UCSD-AML1 (cell line): ENCODE data around the gene LAMC3.

Experiments
- DNase-seq: peaks from one replicate; lab custom pipeline; 2025; ENCODE audit not compliant: unreplicated experiment; lab: John Stamatoyannopoulos, UW

The LAMC3 gene

DNA sequence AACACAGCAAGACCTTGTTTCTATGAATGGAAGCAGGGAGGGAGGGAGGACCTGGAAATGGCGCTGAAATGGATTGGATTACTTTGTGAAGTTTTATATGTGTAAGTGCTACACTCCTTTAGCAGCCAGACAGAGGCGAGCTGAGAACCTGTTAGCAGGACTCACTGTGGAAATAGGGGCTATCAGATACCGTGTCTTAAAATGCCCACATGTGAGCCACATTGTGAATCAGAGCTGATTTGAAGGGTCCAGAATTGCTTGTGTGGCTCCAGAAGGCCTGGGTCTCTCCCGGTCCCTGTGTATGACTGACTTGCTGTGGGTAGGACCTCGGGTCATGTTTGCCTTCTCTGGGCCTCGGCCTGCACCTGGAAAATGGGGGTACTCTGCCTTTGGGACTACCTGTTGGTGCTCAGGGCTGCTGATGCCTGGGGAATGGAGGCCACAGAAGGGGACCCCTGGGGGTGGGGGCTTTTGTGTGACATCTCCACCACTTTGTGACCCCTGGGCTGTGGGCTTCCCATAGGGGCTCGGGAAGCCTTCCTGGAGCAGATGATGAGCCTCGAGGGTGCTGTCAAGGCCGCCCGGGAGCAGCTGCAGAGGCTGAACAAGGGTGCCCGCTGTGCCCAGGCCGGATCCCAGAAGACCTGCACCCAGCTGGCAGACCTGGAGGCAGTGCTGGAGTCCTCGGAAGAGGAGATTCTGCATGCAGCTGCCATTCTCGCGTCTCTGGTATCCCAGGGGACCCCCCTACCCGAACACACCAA, 63.3 kb downstream of the LAMC3 start:
- no peak for DNase-seq

DNA sequence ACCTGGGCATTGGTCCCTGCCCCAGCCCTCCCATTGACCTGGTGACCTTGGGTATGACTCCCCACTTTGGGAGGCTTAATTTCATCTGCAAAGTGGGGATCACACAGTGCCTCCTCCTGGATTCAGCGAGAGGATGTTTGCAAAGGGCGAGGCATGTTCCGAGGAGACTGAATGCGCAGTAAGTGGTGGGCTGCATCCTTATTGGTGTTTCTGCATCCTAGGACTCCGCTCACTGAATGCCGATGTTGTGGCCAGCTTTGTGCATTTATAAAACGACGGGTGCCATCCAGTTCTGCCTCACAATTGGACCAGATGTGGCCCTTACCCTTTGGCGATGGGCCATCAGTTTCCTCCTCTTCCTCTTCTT, 63.9 kb downstream of the LAMC3 start:
- no peak for DNase-seq

DNA sequence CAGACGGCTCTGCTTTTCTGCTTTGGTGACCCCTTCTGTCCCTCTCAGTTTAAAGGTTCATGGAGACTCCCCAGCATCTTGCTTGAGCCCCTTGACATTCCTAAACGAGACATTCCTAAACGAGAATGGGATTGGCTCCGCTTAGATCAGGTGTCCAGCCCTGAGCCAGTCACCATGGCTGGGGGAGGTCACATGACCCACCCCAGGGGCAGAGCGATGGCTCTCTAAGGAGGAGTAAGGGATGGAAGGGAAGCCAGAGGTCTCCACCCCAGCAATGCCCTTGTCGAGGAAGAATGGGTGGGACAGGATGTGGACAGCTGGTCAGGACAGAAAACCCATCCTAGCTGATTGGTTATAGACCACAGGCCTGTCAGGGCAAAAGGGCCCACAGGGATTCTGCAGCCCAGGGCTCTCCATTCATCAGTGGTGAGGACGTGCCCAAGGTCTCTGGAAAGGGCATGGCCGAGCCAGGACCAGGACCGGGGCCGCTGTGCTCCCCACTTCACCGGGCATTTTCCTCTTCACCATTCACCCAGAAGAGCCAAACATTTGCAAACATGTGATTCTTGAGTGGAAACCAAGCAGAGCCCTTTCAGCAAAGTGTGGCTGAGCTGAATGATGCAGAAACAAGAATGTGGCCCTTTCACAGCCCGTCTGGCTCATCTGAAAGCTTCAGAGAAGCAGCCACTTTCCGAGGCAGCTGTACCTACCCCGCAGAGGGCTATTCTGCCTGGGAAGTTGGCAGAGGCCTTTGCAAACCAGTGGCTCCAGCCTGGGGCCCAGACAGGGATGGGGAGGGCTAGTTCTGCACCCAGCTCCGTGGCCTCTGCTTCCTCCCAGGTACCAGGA, 67.6 kb downstream of the LAMC3 start:
- no peak for DNase-seq

DNA sequence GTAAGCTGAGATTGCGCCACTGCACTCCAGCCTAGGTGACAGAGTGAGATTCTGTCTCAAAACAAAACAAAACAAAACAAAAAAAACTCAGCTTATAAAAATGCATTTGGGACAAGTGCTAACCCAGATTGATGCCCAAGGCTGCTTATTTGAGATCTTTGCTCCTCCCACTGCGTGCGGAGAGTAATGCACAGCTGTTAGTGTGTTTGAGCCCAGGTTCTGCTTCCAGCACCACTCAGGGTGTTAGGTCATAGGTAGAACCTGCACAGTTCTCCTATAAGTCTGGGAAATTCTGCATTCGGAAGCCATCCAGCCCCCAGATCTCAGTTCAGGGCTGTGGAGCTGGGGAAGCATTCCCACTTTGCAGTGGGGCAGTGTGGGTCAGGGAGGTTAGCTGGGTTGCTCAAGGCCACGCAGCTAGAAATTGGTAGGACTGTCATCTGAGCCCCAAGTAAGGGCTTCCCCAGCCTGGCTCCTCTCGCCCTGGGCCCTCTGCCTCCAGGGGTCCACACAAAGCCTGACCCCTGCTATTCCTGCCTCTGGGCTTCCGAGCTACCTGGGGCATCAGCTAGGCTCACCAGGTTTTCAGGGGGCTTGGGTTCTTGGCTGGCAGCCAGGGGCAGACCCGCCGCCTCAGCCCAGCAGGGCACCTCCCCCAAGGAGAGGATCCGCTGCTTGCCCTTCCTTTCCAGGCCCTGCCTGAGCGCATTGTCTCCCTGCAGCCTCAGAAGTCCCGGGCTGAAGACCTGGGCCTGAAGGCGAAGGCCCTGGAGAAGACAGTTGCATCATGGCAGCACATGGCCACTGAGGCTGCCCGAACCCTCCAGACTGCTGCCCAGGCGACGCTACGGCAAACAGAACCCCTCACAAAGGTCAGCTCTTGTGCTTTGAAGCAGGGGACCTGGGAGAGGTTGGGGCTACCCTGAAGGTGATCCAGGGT, 69.7 kb downstream of the LAMC3 start:
- no peak for DNase-seq

DNA sequence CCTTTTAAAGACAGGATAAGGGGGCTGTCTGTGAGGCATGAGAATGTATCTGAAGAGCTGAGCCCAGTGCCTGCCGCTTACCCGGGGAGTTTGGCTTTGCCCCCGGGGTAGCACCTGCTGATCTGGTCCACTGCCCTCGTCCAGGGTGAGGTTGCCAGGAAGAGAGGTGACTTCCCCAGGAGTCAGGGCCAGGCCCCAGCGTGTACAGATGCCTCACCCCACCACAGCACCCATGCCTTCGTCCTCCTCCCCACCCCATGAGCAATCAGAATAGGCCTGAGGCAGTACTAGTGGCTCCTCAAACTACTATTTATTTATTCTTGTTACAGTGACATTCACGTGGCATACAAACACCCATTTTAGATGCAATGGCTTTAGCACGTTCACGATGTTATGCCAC, 71.6 kb downstream of the LAMC3 start:
- no peak for DNase-seq

DNA sequence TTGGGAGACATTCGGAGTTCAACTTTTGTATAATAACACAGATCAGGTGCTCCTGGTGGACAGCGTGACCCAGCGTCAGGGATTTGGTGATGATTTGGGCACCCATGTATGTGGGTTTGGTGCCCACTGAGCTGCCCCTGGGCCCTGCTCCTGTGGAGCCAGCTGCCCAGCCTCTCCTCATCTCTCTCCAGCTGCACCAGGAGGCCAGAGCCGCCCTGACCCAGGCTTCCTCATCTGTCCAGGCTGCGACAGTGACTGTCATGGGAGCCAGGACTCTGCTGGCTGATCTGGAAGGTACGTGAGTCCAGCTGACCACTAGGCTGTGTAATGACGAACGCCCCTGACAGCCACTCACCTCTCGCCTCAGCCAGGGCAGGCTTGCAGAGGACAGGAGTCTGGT, 72.9 kb downstream of the LAMC3 start:
- no peak for DNase-seq

DNA sequence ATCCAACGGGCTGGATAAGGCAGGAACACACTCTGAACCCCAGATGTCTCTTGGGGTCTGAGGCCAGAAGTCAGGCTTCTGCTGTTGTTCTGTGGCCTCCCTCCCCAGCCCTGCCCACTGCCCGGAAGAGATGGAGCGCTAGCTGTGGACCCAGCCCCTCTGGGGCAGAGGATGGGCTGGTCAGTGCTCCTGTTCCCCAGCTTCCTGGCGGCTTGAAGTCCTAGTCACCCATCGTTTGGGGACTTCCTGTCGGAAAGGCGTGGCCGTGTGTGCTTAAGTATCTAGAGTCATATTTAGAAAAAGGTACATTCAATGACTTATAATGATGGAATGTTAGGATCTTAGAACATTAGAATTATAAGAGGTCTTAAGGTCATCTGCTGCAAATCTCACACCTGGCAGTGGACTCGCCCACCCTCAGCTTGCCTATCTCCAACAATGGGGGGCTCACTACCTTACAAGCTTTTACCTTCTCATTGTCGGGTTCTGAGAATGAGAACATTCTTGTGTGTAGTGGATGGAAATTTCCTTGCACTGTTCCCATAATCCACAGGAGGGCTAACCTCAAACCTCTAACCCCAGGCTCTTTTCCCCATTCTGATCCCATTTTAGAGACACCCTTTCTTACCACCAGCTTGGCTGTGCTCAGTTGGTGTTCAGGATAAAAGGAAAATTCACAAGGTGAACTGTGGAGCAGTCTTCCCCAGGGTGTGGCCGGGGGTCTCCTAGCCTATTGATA, 74.0 kb downstream of the LAMC3 start:
- DNase-seq, result no peak

DNA sequence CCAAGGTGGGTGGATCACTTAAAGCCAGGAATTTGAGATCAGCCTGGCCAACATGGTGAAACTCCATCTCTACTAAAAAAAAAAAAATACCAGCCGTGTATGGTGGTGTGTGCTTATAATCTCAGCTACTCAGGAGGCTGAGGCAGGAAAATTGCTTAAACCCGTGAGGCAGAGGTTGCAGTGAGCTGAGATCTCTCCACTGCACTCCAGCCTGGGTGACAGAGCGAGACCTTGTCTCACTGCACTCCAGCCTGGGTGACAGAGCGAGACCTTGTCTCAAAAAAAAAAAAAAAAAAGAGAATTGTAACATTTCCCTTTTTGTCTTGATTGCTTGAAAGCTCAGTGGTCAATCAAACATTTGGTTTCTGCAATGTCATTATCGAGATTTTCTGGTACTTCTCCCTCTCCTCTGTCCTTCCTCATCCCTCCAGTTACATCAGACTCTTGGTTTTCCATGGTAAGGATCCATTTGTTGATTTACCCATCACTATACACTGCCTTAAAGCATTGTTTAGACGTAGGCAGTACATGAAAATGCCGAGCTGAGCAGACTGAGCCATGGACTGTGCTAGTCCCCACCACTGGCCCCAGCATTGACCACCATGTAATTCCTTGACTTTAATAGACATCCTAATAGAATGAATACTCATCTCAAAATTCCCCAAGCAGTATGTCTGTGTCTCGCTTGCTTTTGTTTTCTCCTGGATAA, 75.8 kb downstream of the LAMC3 start:
- DNase-seq, result no peak

DNA sequence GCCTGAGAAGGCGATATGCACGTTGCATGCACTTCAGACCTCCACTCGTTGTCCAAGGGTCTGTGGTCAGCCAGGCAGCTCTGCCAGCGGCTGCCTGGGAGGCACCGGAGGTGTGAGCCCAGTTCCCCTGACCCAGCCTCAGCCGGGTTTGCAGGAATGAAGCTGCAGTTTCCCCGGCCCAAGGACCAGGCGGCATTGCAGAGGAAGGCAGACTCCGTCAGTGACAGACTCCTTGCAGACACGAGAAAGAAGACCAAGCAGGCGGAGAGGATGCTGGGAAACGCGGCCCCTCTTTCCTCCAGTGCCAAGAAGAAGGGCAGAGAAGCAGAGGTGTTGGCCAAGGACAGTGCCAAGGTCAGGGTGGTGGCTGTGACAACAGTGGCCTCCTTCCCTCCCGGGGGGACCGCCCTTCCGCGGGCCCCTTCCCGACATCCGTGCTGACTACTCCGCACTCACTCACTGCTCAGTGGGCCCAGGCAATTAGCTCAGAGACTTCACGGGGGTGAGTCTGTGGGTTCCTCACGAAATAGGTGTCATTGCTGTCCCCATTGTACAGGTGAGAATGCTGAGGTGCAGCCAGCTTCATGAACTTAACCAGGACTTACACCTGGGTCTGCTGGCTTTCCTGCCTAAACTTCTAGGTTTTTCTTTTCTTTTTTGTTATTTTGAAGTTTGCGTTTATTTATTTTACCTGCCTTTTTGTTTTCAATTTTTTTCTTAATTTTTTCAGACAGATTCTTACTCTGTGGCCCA, 76.6 kb downstream of the LAMC3 start:
- no peak for DNase-seq

DNA sequence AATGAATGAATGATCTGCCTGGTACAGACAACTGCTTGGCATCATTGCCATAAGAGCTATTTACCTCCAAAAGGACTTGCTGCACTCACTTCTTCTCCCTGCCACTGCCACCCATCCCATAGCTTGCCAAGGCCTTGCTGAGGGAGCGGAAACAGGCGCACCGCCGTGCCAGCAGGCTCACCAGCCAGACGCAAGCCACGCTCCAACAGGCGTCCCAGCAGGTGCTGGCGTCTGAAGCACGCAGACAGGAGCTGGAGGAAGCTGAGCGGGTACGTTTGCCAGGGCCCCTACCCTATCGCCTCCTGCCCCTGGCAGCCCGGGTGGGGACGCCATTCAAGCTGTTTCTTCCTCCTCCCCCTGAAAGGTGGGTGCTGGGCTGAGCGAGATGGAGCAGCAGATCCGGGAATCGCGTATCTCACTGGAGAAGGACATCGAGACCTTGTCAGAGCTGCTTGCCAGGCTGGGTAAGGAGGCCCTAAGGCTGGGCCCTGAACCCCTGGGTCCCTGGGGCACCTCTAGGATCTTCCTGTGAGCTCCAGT, 78.5 kb downstream of the LAMC3 start:
- DNase-seq, result no peak

DNA sequence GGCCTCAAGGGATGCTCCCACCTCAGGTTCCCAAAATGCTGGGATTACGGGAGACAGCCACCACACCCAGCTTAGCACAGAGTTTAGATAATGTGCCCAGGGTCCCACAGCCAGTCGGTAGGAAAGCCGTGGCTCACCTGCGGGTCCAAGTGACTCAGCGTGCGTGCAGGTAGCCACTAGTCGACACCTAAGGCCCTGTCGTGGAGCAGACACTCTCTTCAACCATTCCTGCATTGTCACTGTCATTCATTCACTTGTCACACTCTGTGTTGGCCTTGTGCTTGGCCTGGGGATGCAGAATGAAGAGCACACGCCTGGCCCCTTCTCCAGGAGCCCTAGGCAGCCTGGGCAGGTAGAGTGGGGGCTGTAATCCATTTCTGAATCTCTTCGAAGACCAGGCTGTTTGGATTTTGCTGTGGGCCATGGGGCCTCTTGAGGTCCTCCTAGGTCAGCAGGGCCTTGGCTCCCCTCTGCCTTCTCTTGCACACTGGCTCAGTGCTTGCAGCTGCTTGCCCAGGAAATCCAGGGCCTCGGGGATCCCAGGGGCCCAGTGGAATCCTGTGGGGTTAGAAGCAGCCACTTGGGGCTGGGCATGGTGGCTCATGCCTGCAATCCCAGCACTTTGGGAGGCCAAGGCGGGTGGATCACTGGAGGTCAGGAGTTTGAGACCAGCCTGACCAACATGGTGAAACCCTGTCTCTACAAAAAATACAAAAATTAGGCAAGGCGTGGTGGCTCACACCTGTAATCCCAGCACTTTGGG, 81.2 kb downstream of the LAMC3 start:
- no peak for DNase-seq

DNA sequence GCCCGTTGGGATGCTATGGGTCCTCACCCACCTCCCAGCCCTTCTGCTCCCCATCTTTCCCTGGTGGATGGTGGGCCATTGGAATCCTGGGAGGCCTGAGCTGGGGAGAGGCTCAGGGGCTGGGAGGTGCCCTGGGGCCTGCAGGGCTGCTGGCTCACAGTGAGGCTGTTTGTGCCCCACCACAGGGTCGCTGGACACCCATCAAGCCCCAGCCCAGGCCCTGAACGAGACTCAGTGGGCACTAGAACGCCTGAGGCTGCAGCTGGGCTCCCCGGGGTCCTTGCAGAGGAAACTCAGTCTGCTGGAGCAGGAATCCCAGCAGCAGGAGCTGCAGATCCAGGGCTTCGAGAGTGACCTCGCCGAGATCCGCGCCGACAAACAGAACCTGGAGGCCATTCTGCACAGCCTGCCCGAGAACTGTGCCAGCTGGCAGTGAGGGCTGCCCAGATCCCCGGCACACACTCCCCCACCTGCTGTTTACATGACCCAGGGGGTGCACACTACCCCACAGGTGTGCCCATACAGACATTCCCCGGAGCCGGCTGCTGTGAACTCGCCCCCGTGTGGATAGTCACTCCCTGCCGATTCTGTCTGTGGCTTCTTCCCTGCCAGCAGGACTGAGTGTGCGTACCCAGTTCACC, 82.5 kb downstream of the LAMC3 start:
- no peak for DNase-seq

DNA sequence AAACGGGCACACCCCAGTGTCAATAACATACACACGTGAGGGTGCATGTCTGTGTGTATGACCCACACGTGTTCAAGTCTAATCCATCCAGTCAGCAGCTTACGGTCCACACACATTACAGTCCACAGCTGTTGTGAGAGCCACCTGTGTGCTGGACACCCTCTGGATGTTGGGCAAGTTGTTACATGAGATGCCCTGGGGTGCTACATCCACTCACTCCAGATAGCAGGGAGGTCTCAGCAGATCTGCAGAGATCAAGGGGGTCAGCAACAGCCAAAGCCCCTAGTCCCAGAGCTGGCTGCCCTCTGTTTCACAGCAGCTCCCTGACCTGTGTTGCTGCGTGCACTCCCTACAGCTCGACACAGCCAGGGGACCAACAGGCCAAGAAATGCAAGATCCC, 83.1 kb downstream of the LAMC3 start:
- no peak for DNase-seq

DNA sequence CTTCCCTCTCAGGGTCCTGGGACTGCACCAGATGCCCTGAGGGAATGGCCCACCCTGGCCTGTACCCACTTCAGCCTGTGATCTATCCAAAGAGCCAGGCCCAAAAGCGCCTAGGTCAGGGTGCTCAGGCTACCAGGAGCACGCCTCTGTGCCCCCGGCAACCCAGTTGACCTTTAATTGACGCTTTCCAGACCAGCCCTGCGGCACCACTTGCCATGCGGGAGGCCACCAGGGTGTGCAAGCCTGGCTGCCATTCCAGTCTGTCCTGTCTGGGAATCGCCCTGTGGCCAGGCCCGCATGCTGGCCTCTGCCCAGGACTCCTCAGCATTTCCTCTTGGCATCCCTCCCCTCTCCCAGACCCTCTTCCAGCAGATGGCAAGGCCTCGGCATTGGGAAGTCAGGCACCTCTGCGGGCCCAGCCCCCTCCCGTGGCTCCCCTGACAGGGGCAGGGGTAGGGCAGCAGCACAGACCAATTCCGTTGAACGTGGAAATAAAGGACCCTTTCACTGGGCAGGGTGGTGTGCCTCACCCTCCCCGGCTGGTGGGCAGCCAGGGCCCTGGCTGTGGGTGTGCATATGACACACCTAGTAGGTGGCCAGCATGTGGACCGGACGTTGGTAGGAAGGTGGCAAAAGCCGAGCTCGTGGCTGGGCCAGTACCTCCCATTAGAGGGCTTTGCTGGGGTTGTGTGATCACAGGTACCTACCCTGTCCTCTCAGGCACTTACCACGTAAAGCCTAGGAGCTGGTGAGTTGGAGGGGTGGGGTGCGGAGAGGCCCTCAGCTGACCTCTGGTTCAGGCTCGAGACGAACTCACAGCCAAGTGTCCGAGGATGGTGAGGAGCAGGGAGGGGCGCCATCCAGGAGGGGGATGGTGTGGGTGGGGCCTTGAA, 83.8 kb downstream of the LAMC3 start:
- no peak for DNase-seq

DNA sequence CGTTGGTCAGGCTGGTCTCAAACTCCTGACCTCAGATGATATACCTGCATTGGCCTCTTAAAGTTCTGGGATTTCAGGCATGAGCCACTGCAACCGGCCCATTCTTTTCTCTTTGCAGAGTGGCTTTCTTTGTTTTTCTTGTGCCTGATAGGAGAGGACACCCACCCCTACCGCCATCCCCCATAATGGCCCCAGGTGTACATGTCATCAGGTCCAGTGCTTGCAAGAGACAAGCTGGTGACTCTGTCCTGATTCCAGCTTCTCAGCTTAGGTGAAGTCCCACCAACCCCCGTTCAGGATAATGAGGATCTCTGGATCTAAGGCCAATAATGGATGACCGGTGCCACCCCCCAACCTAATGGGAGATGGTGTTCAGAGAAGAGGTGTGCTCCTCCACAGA, 85.0 kb downstream of the LAMC3 start:
- DNase-seq, result no peak

DNA sequence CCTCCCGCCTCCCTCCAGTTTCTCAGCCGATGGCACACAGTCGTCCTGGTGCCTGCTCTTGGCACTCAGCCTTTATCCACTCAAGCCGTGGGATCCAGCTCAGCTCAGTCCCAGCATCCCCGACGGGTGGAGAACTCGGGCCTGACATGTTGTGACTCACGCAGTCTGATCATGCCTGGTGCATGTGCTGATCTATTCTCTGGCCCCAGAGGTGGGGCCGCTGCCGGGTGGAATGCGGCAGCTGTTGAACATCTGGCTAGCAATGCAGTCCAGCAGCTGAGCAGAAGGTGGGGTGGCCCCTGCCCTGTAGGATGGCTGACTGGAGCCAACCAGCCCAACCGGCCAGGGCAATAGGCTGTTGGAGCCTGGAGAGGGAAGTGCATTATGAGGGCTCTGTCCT, 85.6 kb downstream of the LAMC3 start:
- no peak for DNase-seq

DNA sequence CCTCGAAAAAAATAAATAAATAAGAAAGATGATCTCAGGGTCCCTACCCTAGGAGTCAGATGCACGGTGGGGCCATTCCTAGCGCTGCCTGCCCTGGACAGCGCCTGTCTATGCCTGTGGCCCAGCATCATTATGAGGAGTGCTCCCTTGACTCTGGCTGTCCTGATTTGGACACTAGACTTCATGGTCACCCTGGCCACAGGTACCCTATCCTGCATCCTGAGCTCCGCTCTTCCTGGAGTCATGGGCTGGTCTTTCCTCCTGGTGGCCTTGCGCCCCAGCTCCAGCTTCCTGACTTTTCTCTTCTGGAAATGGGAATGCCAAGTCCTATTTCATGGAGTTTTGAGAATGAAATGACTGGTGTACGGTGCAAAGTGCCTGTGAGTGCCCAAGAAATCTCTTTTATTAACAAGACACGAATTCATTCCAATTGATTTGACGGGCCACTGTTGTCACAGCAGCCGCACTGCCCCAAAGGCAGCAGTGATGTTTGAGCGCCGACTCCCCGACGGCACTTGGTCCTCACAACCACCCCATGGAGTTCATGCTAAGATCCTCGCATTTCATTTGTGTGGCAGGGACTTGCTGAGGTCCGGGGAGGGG, 86.8 kb downstream of the LAMC3 start:
- DNase-seq, result no peak
